Left lung (tissue), 10 donors: ENCODE measurements around the gene PHF24. TPM values are rescaled to one million over a fixed set of nuclear protein-coding genes. Genes with fewer than 3 reads are reported as not detected.

Source experiments
- ATAC-seq: fragments of 200-7000 bp; cut with Tn5 transposase; one replicate; pipeline ENCODE4 v1.9.1; 2020; ENCODE audit warnings: moderate library complexity
- DNase-seq, 4 donors: peaks; one replicate each; pipeline ENCODE4 v3.0.0-alpha.2; 2013 to 2020
- H3K27ac ChIP-seq, 2 donors: fragments of 200-600 bp; sonication (generic) in 1 of 2; one replicate each; pipeline versions ENCODE4 v1.5.0 to v1.8.0; 2020 to 2021
- H3K27me3 ChIP-seq, 2 donors: fragments of 200-600 bp; sonication (generic) in 1 of 2; one replicate each; pipeline versions ENCODE4 v1.5.0 to v1.8.0; 2020 to 2021
- H3K36me3 ChIP-seq, 2 donors: fragments of 200-600 bp; sonication (generic) in 1 of 2; one replicate each; pipeline versions ENCODE4 v1.5.0 to v1.8.0; 2020 to 2021
- H3K4me1 ChIP-seq, 2 donors: fragments of 200-600 bp; one replicate each; pipeline ENCODE4 v1.8.0; 2021
- H3K4me3 ChIP-seq, 2 donors: fragments of 200-600 bp; sonication (generic) in 1 of 2; one replicate each; pipeline versions ENCODE4 v1.5.0 to v1.8.0; 2020 to 2021; ENCODE audit warnings: mild to moderate bottlenecking in 1 of 2
- H3K9me3 ChIP-seq, 2 donors: fragments of 200-600 bp; sonication (generic) in 1 of 2; one replicate each; pipeline versions ENCODE4 v1.5.0 to v1.8.0; 2020 to 2021
- CTCF ChIP-seq, 2 donors: fragments of 200-600 bp; sonication (generic) in 1 of 2; IDR thresholded peaks; one replicate each; pipeline versions ENCODE4 v1.5.0 to v1.8.0; 2021; ENCODE audit warnings: antibody characterized with exemption in 2 of 2
- intact Hi-C, 2 donors: fragments of 100-400 bp; cut with DNase I; formaldehyde crosslinking; loops; one replicate each; pipeline versions ENCODE4 v1.11.2 to v1.14.2; 2022
- polyA plus RNA-seq, 6 donors: library from polyadenylated mRNA; unstranded; fragments of 120-200 nt; gene quantifications; one replicate each; pipeline ENCODE4 v1.2.1, GENCODE V29; 2013; ENCODE audit not compliant: insufficient read length in 6 of 6
- total RNA-seq, 2 donors: library from RNA; stranded (reverse); fragmentation: NEBNext Ultra II Directional; extraction: Animal tissue kit (Norgen Biotek cat#: 25700); gene quantifications; one replicate each; pipeline ENCODE4 v1.2.1, GENCODE V29; 2021
- donor health status: DM: no; HTN: yes; CAD: no.
- donor health status: DM: no; HTN: no; CAD: no.

Gene PHF24
- total and polyA plus RNA-seq, 8 donors: 0.20 to 0.78 (median 0.46) TPM

GRCh38 chr9:34994260-34994899, 36.3 kb downstream of the PHF24 start:
- TF ChIP-seq CTCF (IDR thresholded peaks at IDR 0.05): peak; percentile 20 to 43
- H3K9me3 ChIP-seq: no peaks in the 10 kb centered on the region
- ATAC-seq: peak; percentile 21
- no peak overlapping the region for H3K4me3 ChIP-seq
- H3K4me1 ChIP-seq: peaks cover 10 to 41% of the 10 kb centered on the region in 2 donors
- no peak for DNase-seq
- intact Hi-C loops: no loop called here
- H3K27ac ChIP-seq: peak overlapping the region; percentile 67 to 83
- H3K27me3 ChIP-seq: peaks cover 0 to 8% of the 10 kb centered on the region in 2 donors
- H3K36me3 ChIP-seq: peaks cover 0 to 21% of the 10 kb centered on the region in 2 donors

- DNase-seq (no peak), ATAC-seq (peak; percentile 8)
- Histone ChIP-seq H3K27ac (no peak overlapping the region), H3K27me3 (peaks cover 0 to 8% of the 10 kb centered on the region in 2 donors), H3K36me3 (peaks cover 0 to 21% of the 10 kb centered on the region in 2 donors), H3K4me1 (peaks cover 10 to 41% of the 10 kb centered on the region in 2 donors), H3K4me3 (no peak overlapping the region), H3K9me3 (no peaks in the 10 kb centered on the region)
- intact Hi-C loops: no loop called here
- no peak for TF ChIP-seq CTCF (IDR thresholded peaks at IDR 0.05)
These were observed 37.0 kb downstream of the PHF24 start for GRCh38 chr9:34994900-34995669.

- TF ChIP-seq CTCF (IDR thresholded peaks at IDR 0.05): no peak
- Histone ChIP-seq H3K36me3 (peaks cover 0 to 21% of the 10 kb centered on the region in 2 donors), H3K27ac (no peak overlapping the region), H3K27me3 (peaks cover 0 to 2% of the 10 kb centered on the region in 2 donors), H3K4me1 (peaks cover 10 to 35% of the 10 kb centered on the region in 2 donors), H3K4me3 (no peak overlapping the region), H3K9me3 (no peaks in the 10 kb centered on the region)
- intact Hi-C loops: no loop called here
- no peak for ATAC-seq
- no peak for DNase-seq
These were observed 37.6 kb downstream of the PHF24 start for GRCh38 chr9:34995670-34996060.

GRCh38 chr9:34996181-34996904, 38.3 kb downstream of the PHF24 start:
- ATAC-seq: no peak
- intact Hi-C loops: no loop called here
- H3K4me3 ChIP-seq: no peak overlapping the region
- peaks cover 10 to 31% of the 10 kb centered on the region in 2 donors for H3K4me1 ChIP-seq
- no peak for TF ChIP-seq CTCF (IDR thresholded peaks at IDR 0.05)
- H3K36me3 ChIP-seq: peaks cover 0 to 21% of the 10 kb centered on the region in 2 donors
- H3K27ac ChIP-seq: no peak overlapping the region
- H3K27me3 ChIP-seq: no peaks in the 10 kb centered on the region
- no peaks in the 10 kb centered on the region for H3K9me3 ChIP-seq
- DNase-seq: no peak

GRCh38 chr9:34996905-34997279, 38.8 kb downstream of the PHF24 start:
- ATAC-seq (no peak), DNase-seq (no peak)
- no peak overlapping the region for H3K27ac ChIP-seq
- H3K27me3 ChIP-seq: no peaks in the 10 kb centered on the region
- H3K4me1 ChIP-seq: peaks cover 10 to 29% of the 10 kb centered on the region in 2 donors
- no peak for TF ChIP-seq CTCF (IDR thresholded peaks at IDR 0.05)
- no peak overlapping the region for H3K4me3 ChIP-seq
- H3K9me3 ChIP-seq: no peaks in the 10 kb centered on the region
- intact Hi-C loops: no loop called here
- H3K36me3 ChIP-seq: peaks cover 0 to 21% of the 10 kb centered on the region in 2 donors
